Measurements from ENCODE around the gene NR6A1.

GRCh38 chr9:124814164-124814535 is 43.0 kb upstream of the NR6A1 start:
- TF ChIP-seq EZH2phosphoT487 (conservative IDR thresholded peaks at IDR 0.05; ENCODE audit: low read length) (no peak), CTCF (IDR thresholded peaks at IDR 0.05; ENCODE audit: insufficient read depth, low read length, poor library complexity, severe bottlenecking) (no peak)
